HepG2 (cell line): Measurements from ENCODE around the gene TRAF5. TPM values are rescaled to one million over a fixed set of nuclear protein-coding genes. Genes with fewer than 3 reads are reported as not detected.

ENCODE experiments used
- ATAC-seq: fragments of 200-7000 bp; cut with Tn5 transposase; 3 replicates; pipeline ENCODE4 v1.9.1; 2020; ENCODE audit warnings: mild to moderate bottlenecking, moderate library complexity
- BruUV-seq: library from RNA; stranded (reverse); fragments of 400-500 nt; replicated peaks from 2 replicates; lab custom pipeline; 2021; lab: Mats Ljungman, UMichigan
- CTCF ChIA-PET: fragments of 300-600 bp; formaldehyde crosslinking; extraction: SDS; loops from one replicate; lab custom pipeline; 2021; ENCODE audit warnings: low total read pairs, inconsistent platforms, low intra/inter-chr PET ratio; lab: Yijun Ruan, JAX
- POLR2A ChIA-PET: fragments of 350-600 bp; sonication (Branson Sonifier 250); formaldehyde crosslinking; loops from one replicate; lab custom pipeline; 2020; ENCODE audit warnings: antibody characterized with exemption, inconsistent platforms; lab: Yijun Ruan, JAX
- DNase-seq: peaks from one replicate; pipeline ENCODE4 v3.0.0-alpha.2; 2015; ENCODE audit warnings: low spot score
- FAIRE-seq: peaks from 3 replicates; lab custom pipeline; 2011; peaks lifted over from hg19 to GRCh38; lab: Jason Lieb, UNC
- H2AFZ ChIP-seq: one replicate; pipeline ENCODE4 v1.6.1; 2011; ENCODE audit warnings: low read length, inconsistent platforms
- H3K27ac ChIP-seq: fragments of 300-600 bp; 3 replicates; pipeline ENCODE4 v1.8.0; 2011; ENCODE audit warnings: mixed run types, mild to moderate bottlenecking, mixed read lengths, low read length, inconsistent platforms; ENCODE audit not compliant: insufficient read depth; ENCODE audit errors: extremely low read length
- H3K27me3 ChIP-seq, 2 experiments: fragments of 200-600 bp in 1 of 2; 2 replicates in 1 of 2; 3 replicates in 1 of 2; pipeline versions ENCODE4 v1.6.0 to v1.8.0; 2011; ENCODE audit warnings: low read length in 2 of 2, mild to moderate bottlenecking in 2 of 2, moderate library complexity in 2 of 2, inconsistent platforms in 1 of 2; ENCODE audit not compliant: insufficient read depth in 2 of 2, control insufficient read depth in 1 of 2
- H3K36me3 ChIP-seq, 2 experiments: fragments of 200-600 bp in 1 of 2; replicated peaks in 1 of 2; 2 replicates in 1 of 2; 3 replicates in 1 of 2; pipeline versions ENCODE4 v1.5.1 to v1.8.0; 2011; ENCODE audit warnings: low read length in 2 of 2, inconsistent platforms in 1 of 2; ENCODE audit not compliant: insufficient read depth in 2 of 2, control insufficient read depth in 1 of 2
- H3K4me1 ChIP-seq: 2 replicates; pipeline ENCODE4 v1.5.1; 2012; ENCODE audit warnings: low read length, inconsistent platforms; ENCODE audit not compliant: insufficient read depth
- H3K4me2 ChIP-seq: 2 replicates; pipeline ENCODE4 v1.6.0; 2011; ENCODE audit warnings: low read depth, low read length, inconsistent platforms
- H3K4me3 ChIP-seq, 3 experiments: fragments of 200-600 bp in 1 of 3; sonication (generic), shearing (Covaris generic) in 1 of 3; replicated peaks in 1 of 3; 2 replicates each; pipeline ENCODE4 v1.5.1; 2011 to 2016; ENCODE audit warnings: low read length in 3 of 3, inconsistent platforms in 2 of 3, low read depth in 2 of 3, mild to moderate bottlenecking in 2 of 3, control low read depth in 1 of 3, mixed read lengths in 1 of 3; ENCODE audit not compliant: insufficient read depth in 1 of 3
- H3K79me2 ChIP-seq: one replicate; pipeline ENCODE4 v1.6.1; 2011; ENCODE audit warnings: low read length, inconsistent platforms; ENCODE audit not compliant: insufficient read depth
- H3K9ac ChIP-seq: 2 replicates; pipeline ENCODE4 v1.6.0; 2011; ENCODE audit warnings: mild to moderate bottlenecking, low read depth, low read length, inconsistent platforms; ENCODE audit not compliant: insufficient read depth
- H3K9me3 ChIP-seq: 2 replicates; pipeline ENCODE4 v1.5.1; 2012; ENCODE audit warnings: mild to moderate bottlenecking, low read length
- H4K20me1 ChIP-seq: 2 replicates; pipeline ENCODE4 v1.6.0; 2011; ENCODE audit warnings: inconsistent platforms, mild to moderate bottlenecking, low read length, moderate library complexity; ENCODE audit not compliant: insufficient read depth
- CEBPG ChIP-seq: IDR thresholded peaks from 2 replicates; pipeline ENCODE4 v1.6.1; 2016
- FOSL2 ChIP-seq: sonication (generic); formaldehyde crosslinking; IDR thresholded peaks from 2 replicates; pipeline ENCODE4 v1.4.0; 2020; ENCODE audit warnings: missing genetic modification reagents
- HNRNPL ChIP-seq: fragments of 200-400 bp; formaldehyde crosslinking; IDR thresholded peaks from 2 replicates; pipeline ENCODE4 v1.6.1; 2017; ENCODE audit warnings: mild to moderate bottlenecking, low read depth, low read length
- KLF6 ChIP-seq: IDR thresholded peaks from 2 replicates; pipeline ENCODE4 v1.8.0; 2016; ENCODE audit warnings: missing biosample characterization, missing genetic modification reagents
- MYC ChIP-seq: sonication (generic); formaldehyde crosslinking; IDR thresholded peaks from 2 replicates; pipeline ENCODE4 v1.9.0; 2021; ENCODE audit warnings: missing genetic modification reagents, borderline replicate concordance
- POLR2A ChIP-seq, 2 experiments: IDR thresholded peaks; 2 replicates each; pipeline ENCODE4 v1.6.1; 2011; ENCODE audit warnings: low read depth in 2 of 2, low read length in 2 of 2, mild to moderate bottlenecking in 1 of 2, moderate library complexity in 1 of 2; ENCODE audit not compliant: insufficient read depth in 1 of 2
- PRPF4 ChIP-seq: fragments of 200-400 bp; formaldehyde crosslinking; IDR thresholded peaks from 2 replicates; pipeline ENCODE4 v1.6.1; 2016; ENCODE audit warnings: low read length, low read depth; ENCODE audit not compliant: poor library complexity, severe bottlenecking
- SALL1 ChIP-seq: sonication (generic); formaldehyde crosslinking; IDR thresholded peaks from 2 replicates; pipeline ENCODE4 v1.8.0; 2022; ENCODE audit warnings: mild to moderate bottlenecking, missing genetic modification reagents
- TGIF2 ChIP-seq: IDR thresholded peaks from 2 replicates; pipeline ENCODE4 v1.6.1; 2016; ENCODE audit warnings: control low read depth, missing compliant biosample characterization
- ZBTB7A ChIP-seq: sonication (generic); formaldehyde crosslinking; IDR thresholded peaks from 2 replicates; pipeline ENCODE4 v1.8.0; 2022; ENCODE audit warnings: mild to moderate bottlenecking, missing genetic modification reagents
- WGBS: methylation state at CpG from one replicate; pipeline ENCODE4 v1.1.6; 2017; ENCODE audit warnings: low lambda C conversion rate; 5-methylcytosine and 5-hydroxymethylcytosine counted together
- in situ Hi-C: cut with HindIII; loops from 2 replicates; pipeline ENCODE4 v1.10.0; 2017; ENCODE audit warnings: low pct_unique_long_range_greater_than_20kb; ENCODE audit not compliant: extremely low pct_ligation_motif_present
- intact Hi-C: fragments of 100-400 bp; cut with micrococcal nuclease; formaldehyde crosslinking; loops from one replicate; pipeline ENCODE4 v1.10.0; 2022; ENCODE audit not compliant: unreplicated experiment
- polyA plus RNA-seq, 8 experiments: library from polyadenylated mRNA; depleted of rRNA in 3 of 8; stranded (reverse) in 7 of 8; unstranded in 1 of 8; fragments of >200 nt; fragmentation: Illumina TruSeq in 4 of 8; extraction: Trizol in 4 of 8; gene quantifications; 2 replicates each; pipeline versions ENCODE4 v1.2.1 to v1.2.3, GENCODE V29; 2011 to 2016; ENCODE audit warnings: low read depth in 4 of 8, missing spikeins in 1 of 8, mixed read lengths in 1 of 8; ENCODE audit not compliant: insufficient read depth in 1 of 8
- total RNA-seq, 5 experiments: library from RNA; depleted of rRNA; stranded (reverse); fragments of >200 nt; fragmentation: Illumina TruSeq; extraction: Trizol; gene quantifications; 2 replicates each; pipeline ENCODE4 v1.2.3, GENCODE V29; 2016; ENCODE audit warnings: low read depth in 1 of 5
- TF ChIP-seq, protein P1 (sequence below): sonication (generic); formaldehyde crosslinking; IDR thresholded peaks from 2 replicates; pipeline ENCODE4 v1.5.1; 2020; ENCODE audit warnings: missing genetic modification reagents, mild to moderate bottlenecking, borderline replicate concordance
- TF ChIP-seq, protein P2 (sequence below): sonication (generic); formaldehyde crosslinking; IDR thresholded peaks from 2 replicates; pipeline ENCODE4 v1.4.0; 2020; ENCODE audit warnings: missing genetic modification reagents, low read depth, mild to moderate bottlenecking, borderline replicate concordance
- TF ChIP-seq, protein P3 (sequence below): sonication (generic); formaldehyde crosslinking; IDR thresholded peaks from 2 replicates; pipeline ENCODE4 v1.5.1; 2020; ENCODE audit warnings: mild to moderate bottlenecking, missing genetic modification reagents, borderline replicate concordance
- TF ChIP-seq, protein P4 (sequence below): sonication (generic); formaldehyde crosslinking; IDR thresholded peaks from 2 replicates; pipeline ENCODE4 v1.9.0; 2022; ENCODE audit warnings: missing genetic modification reagents, mild to moderate bottlenecking, borderline replicate concordance
- TF ChIP-seq, protein P5 (sequence below): sonication (generic); formaldehyde crosslinking; IDR thresholded peaks from 2 replicates; pipeline ENCODE4 v1.4.0; 2020; ENCODE audit warnings: mild to moderate bottlenecking, missing genetic modification reagents

TRAF5 gene
- total and polyA plus RNA-seq, 2 of the 13 experiments (the other 11 are each of a cell fraction or from before 2014, with no cell fraction given): 0.27 to 1.6 TPM

DNA sequence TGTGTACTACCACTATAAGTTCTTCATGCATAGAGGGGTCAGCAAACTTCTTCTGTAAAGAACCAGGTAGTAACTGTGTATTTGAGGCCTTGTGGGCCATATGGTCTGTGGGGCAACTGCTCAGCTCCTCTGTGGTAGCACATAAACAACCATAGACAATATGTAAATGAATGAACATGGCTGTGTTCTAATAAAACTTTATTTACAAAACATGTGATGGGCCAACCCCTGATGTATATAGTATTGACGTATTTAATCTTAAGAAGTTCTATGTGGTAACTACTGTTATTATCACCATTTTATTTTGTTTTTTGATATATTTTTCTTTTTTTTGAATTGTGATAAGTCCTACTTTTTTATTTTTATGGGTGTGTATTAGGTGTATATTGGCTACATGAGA is 15.4 kb downstream of the TRAF5 start:
- TF ChIP-seq, protein P1, sequence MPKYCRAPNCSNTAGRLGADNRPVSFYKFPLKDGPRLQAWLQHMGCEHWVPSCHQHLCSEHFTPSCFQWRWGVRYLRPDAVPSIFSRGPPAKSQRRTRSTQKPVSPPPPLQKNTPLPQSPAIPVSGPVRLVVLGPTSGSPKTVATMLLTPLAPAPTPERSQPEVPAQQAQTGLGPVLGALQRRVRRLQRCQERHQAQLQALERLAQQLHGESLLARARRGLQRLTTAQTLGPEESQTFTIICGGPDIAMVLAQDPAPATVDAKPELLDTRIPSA (CRISPR knock-in tag): no peak
- TF ChIP-seq, protein P2, sequence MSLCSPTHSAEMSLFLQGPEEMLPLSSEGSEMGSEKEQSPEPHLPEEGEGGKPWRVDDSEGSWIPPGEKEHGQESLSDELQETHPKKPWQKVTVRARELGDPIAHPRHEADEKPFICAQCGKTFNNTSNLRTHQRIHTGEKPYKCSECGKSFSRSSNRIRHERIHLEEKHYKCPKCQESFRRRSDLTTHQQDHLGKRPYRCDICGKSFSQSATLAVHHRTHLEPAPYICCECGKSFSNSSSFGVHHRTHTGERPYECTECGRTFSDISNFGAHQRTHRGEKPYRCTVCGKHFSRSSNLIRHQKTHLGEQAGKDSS (CRISPR knock-in tag): no peak
- no peaks in the 10 kb centered on the region for H3K36me3 ChIP-seq
- no peaks in the 10 kb centered on the region for H3K27me3 ChIP-seq
- no peak overlapping the region for H2AFZ ChIP-seq
- no peaks in the 10 kb centered on the region for H3K9me3 ChIP-seq
- H3K27ac ChIP-seq: no peak overlapping the region
- no TSS peak for BruUV-seq
- WGBS: 84% methylated on average over 1 of the region's 1 CpG
- in situ Hi-C loops: no loop called here
- no peak for FAIRE-seq
- intact Hi-C loops: no loop called here
- ChIA-PET CTCF (no interaction called here), POLR2A (no interaction called here)
- H3K4me1 ChIP-seq: no peaks in the 10 kb centered on the region
- no peak for ATAC-seq
- H3K9ac ChIP-seq: no peak overlapping the region
- H3K79me2 ChIP-seq: no peaks in the 10 kb centered on the region
- H3K4me3 ChIP-seq: no peak overlapping the region
- no peak overlapping the region for H3K4me2 ChIP-seq
- no peaks in the 10 kb centered on the region for H4K20me1 ChIP-seq
- no peak for DNase-seq

DNA sequence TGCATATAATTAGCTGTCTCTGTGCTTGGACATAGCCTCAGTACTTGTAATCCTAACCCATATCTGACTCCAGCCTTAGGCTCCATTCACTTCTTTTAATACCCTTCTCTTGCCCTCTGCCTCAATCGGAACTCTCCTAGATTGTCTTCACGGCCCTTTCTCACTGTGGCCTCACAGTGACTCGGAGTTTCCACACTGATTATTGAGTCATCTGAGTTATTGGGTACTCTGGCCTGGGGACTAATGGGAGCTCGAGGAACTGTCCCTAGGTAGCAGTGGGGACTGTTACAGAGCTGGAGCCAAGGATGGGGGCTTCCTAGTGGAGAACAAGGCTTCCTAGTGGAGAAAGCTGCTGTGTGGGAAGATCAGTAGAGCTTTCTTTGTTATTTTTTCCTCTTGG is 17.0 kb downstream of the TRAF5 start:
- no peak for FAIRE-seq
- intact Hi-C loops: no loop called here
- no peak for TF ChIP-seq HNRNPL
- no peak for TF ChIP-seq POLR2A (IDR thresholded peaks at IDR 0.05; ENCODE audit: insufficient read depth in 1 of 2, low read depth in 2 of 2, low read length in 2 of 2)
- TF ChIP-seq KLF6: no peak
- TF ChIP-seq, protein P3, sequence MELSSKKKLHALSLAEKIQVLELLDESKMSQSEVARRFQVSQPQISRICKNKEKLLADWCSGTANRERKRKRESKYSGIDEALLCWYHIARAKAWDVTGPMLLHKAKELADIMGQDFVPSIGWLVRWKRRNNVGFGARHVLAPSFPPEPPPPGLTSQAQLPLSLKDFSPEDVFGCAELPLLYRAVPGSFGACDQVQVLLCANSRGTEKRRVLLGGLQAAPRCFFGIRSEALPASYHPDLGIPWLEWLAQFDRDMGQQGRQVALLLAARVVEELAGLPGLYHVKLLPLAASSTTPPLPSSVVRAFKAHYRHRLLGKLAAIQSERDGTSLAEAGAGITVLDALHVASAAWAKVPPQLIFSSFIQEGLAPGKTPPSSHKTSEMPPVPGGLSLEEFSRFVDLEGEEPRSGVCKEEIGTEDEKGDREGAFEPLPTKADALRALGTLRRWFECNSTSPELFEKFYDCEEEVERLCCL (CRISPR knock-in tag): no peak
- TF ChIP-seq, protein P4, sequence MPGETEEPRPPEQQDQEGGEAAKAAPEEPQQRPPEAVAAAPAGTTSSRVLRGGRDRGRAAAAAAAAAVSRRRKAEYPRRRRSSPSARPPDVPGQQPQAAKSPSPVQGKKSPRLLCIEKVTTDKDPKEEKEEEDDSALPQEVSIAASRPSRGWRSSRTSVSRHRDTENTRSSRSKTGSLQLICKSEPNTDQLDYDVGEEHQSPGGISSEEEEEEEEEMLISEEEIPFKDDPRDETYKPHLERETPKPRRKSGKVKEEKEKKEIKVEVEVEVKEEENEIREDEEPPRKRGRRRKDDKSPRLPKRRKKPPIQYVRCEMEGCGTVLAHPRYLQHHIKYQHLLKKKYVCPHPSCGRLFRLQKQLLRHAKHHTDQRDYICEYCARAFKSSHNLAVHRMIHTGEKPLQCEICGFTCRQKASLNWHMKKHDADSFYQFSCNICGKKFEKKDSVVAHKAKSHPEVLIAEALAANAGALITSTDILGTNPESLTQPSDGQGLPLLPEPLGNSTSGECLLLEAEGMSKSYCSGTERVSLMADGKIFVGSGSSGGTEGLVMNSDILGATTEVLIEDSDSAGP (CRISPR knock-in tag): no peak
- no peak for TF ChIP-seq FOSL2 (CRISPR knock-in tag)
- TF ChIP-seq ZBTB7A: no peak
- no peak for TF ChIP-seq TGIF2 (CRISPR knock-in tag)
- TF ChIP-seq, protein P5, sequence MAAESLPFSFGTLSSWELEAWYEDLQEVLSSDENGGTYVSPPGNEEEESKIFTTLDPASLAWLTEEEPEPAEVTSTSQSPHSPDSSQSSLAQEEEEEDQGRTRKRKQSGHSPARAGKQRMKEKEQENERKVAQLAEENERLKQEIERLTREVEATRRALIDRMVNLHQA (CRISPR knock-in tag): no peak
- no peak for TF ChIP-seq PRPF4
- no peak for TF ChIP-seq SALL1 (CRISPR knock-in tag)
- TF ChIP-seq CEBPG: no peak
- TF ChIP-seq MYC (CRISPR knock-in tag): no peak

More for the DNA sequence above, 17.0 kb downstream of the TRAF5 start:
- in situ Hi-C loops: no loop called here
- no peaks in the 10 kb centered on the region for H3K4me1 ChIP-seq
- no peaks in the 10 kb centered on the region for H3K79me2 ChIP-seq
- no peaks in the 10 kb centered on the region for H3K9me3 ChIP-seq
- ChIA-PET POLR2A (no interaction called here), CTCF (no interaction called here)
- H3K27ac ChIP-seq: no peak overlapping the region
- no peaks in the 10 kb centered on the region for H3K36me3 ChIP-seq
- no peak overlapping the region for H3K4me3 ChIP-seq
- 36% methylated on average over 4 of the region's 4 CpGs for WGBS
- H4K20me1 ChIP-seq: no peaks in the 10 kb centered on the region
- ATAC-seq: no peak
- H2AFZ ChIP-seq: no peak overlapping the region
- H3K27me3 ChIP-seq: no peaks in the 10 kb centered on the region
- no peak overlapping the region for H3K4me2 ChIP-seq
- BruUV-seq: no TSS peak
- DNase-seq: no peak
- no peak overlapping the region for H3K9ac ChIP-seq
